GM18526 (cell line): ENCODE results near the gene RAP1GAP.

Experiments used
- POLR2A ChIP-seq: IDR thresholded peaks from 3 replicates; pipeline ENCODE4 v1.6.1; 2011; ENCODE audit not compliant: insufficient read length; ENCODE audit errors: extremely low read depth

Gene RAP1GAP

GRCh38 chr1:21559788-21560567 lies 109.2 kb downstream of the RAP1GAP start:
- no peak for TF ChIP-seq POLR2A

GRCh38 chr1:21553116-21553926 lies 115.8 kb downstream of the RAP1GAP start:
- no peak for TF ChIP-seq POLR2A

GRCh38 chr1:21552715-21553114 lies 116.4 kb downstream of the RAP1GAP start:
- TF ChIP-seq POLR2A: no peak

- TF ChIP-seq POLR2A: no peak
Observed at GRCh38 chr1:21550866-21551475, 118.2 kb downstream of the RAP1GAP start.

- TF ChIP-seq POLR2A: no peak
Observed at GRCh38 chr1:21550097-21550496, 119.1 kb downstream of the RAP1GAP start.

GRCh38 chr1:21547876-21548275 lies 121.3 kb downstream of the RAP1GAP start:
- TF ChIP-seq POLR2A: no peak
